Neural cell (in vitro differentiated cells): Measurements from ENCODE around the gene EGFL8. TPM values are rescaled to one million over a fixed set of nuclear protein-coding genes. Genes with fewer than 3 reads are reported as not detected.

ENCODE experiments used
- H2AFZ ChIP-seq: fragments of 200-600, 300-800 bp; sonication (generic), shearing (Covaris generic); 2 replicates; pipeline ENCODE4 v1.6.0; 2014; ENCODE audit warnings: low read depth, mild to moderate bottlenecking, antibody characterized with exemption, low read length, moderate library complexity
- H3F3A ChIP-seq: fragments of 200-600 bp; shearing (Covaris generic); 2 replicates; pipeline ENCODE4 v1.6.1; 2016; ENCODE audit warnings: mild to moderate bottlenecking, moderate library complexity, mixed read lengths, antibody characterized with exemption, low read length; ENCODE audit not compliant: insufficient read depth, poor library complexity, severe bottlenecking
- H3K27ac ChIP-seq: fragments of 200-600, 300-800 bp; sonication (generic), shearing (Covaris generic); 2 replicates; pipeline ENCODE4 v1.5.1; 2014; ENCODE audit warnings: mild to moderate bottlenecking, low read length, moderate library complexity
- H3K27me3 ChIP-seq: fragments of 300-800, 200-600 bp; sonication (generic), shearing (Covaris generic); 2 replicates; pipeline ENCODE4 v1.6.0; 2014; ENCODE audit warnings: mild to moderate bottlenecking, low read depth, low read length, moderate library complexity; ENCODE audit not compliant: insufficient read depth
- H3K36me3 ChIP-seq: fragments of 300-800, 200-600 bp; sonication (generic), shearing (Covaris generic); 2 replicates; pipeline ENCODE4 v1.5.1; 2014; ENCODE audit warnings: mild to moderate bottlenecking, antibody characterized with exemption, low read length, moderate library complexity; ENCODE audit not compliant: insufficient read depth
- H3K4me2 ChIP-seq: fragments of 300-800, 200-600 bp; sonication (generic), shearing (Covaris generic); 2 replicates; pipeline ENCODE4 v1.6.0; 2014; ENCODE audit warnings: mild to moderate bottlenecking, low read length
- H3K4me3 ChIP-seq: fragments of 300-800, 200-600 bp; sonication (generic), shearing (Covaris generic); 2 replicates; pipeline ENCODE4 v1.5.1; 2014; ENCODE audit warnings: mild to moderate bottlenecking, low read length, moderate library complexity
- H3K79me2 ChIP-seq: fragments of 200-600 bp; shearing (Covaris generic); replicated peaks from 2 replicates; pipeline ENCODE4 v1.6.0; 2014; ENCODE audit warnings: mild to moderate bottlenecking, low read length, moderate library complexity; ENCODE audit not compliant: insufficient read depth
- H3K9ac ChIP-seq: fragments of 300-800, 200-600 bp; sonication (generic), shearing (Covaris generic); 2 replicates; pipeline ENCODE4 v1.6.1; 2016; ENCODE audit warnings: mild to moderate bottlenecking, low read length, mixed read lengths
- H3K9me2 ChIP-seq: fragments of 200-600 bp; shearing (Covaris generic); 2 replicates; pipeline ENCODE4 v1.6.1; 2016; ENCODE audit warnings: mild to moderate bottlenecking, low read length, mixed read lengths; ENCODE audit not compliant: insufficient read depth
- H3K9me3 ChIP-seq: fragments of 200-600, 300-800 bp; sonication (generic), shearing (Covaris generic); 2 replicates; pipeline ENCODE4 v1.6.1; 2016; ENCODE audit warnings: mild to moderate bottlenecking, mixed run types, low read length, moderate library complexity, mixed read lengths
- H4K20me1 ChIP-seq: fragments of 200-600 bp; shearing (Covaris generic); 2 replicates; pipeline ENCODE4 v1.6.1; 2016; ENCODE audit warnings: mild to moderate bottlenecking, mixed run types; ENCODE audit not compliant: insufficient read depth
- EP300 ChIP-seq: fragments of 450-650 bp; conservative IDR thresholded peaks from 2 replicates; pipeline ENCODE4 v1.6.1; 2014; ENCODE audit warnings: antibody characterized with exemption, mild to moderate bottlenecking, moderate library complexity; ENCODE audit not compliant: poor library complexity, severe bottlenecking
- EZH2 ChIP-seq: fragments of 200-600, 300-800 bp; shearing (Covaris generic), sonication (generic); IDR thresholded peaks from 2 replicates; pipeline ENCODE4 v1.6.1; 2014; ENCODE audit warnings: antibody characterized with exemption, low read length, borderline replicate concordance, mild to moderate bottlenecking; ENCODE audit not compliant: insufficient read depth, poor library complexity, severe bottlenecking
- MXI1 ChIP-seq: fragments of 450-650 bp; conservative IDR thresholded peaks from 2 replicates; pipeline ENCODE4 v1.6.1; 2014; ENCODE audit warnings: antibody characterized with exemption, mild to moderate bottlenecking; ENCODE audit not compliant: poor library complexity, severe bottlenecking
- POLR2AphosphoS5 ChIP-seq: IDR thresholded peaks from 2 replicates; pipeline ENCODE4 v1.6.1; 2012
- RAD21 ChIP-seq: fragments of 450-650 bp; conservative IDR thresholded peaks from 2 replicates; pipeline ENCODE4 v1.6.1; 2014; ENCODE audit warnings: antibody characterized with exemption, mild to moderate bottlenecking, moderate library complexity
- SMC3 ChIP-seq: fragments of 450-650 bp; conservative IDR thresholded peaks from 2 replicates; pipeline ENCODE4 v1.6.1; 2014; ENCODE audit warnings: antibody characterized with exemption, mild to moderate bottlenecking, moderate library complexity; ENCODE audit not compliant: poor library complexity
- TAF1 ChIP-seq: IDR thresholded peaks from 2 replicates; pipeline ENCODE4 v1.6.1; 2012; ENCODE audit warnings: low read depth
- polyA plus RNA-seq: library from polyadenylated mRNA; depleted of rRNA; stranded (reverse); fragments of >200 nt; gene quantifications from 2 replicates; pipeline ENCODE4 v1.2.3, GENCODE V29; 2014
- TF ChIP-seq, protein P1 (sequence below): fragments of 450-650 bp; IDR thresholded peaks from 2 replicates; pipeline ENCODE4 v1.5.1; 2014; ENCODE audit warnings: antibody characterized with exemption, mild to moderate bottlenecking, moderate library complexity; ENCODE audit not compliant: poor library complexity, severe bottlenecking
- TF ChIP-seq, protein P2 (sequence below): IDR thresholded peaks from 2 replicates; pipeline ENCODE4 v1.6.1; 2012; ENCODE audit warnings: borderline replicate concordance

The EGFL8 gene
- polyA plus RNA-seq, 1 donor from 2014 or later: 22.4 TPM

DNA sequence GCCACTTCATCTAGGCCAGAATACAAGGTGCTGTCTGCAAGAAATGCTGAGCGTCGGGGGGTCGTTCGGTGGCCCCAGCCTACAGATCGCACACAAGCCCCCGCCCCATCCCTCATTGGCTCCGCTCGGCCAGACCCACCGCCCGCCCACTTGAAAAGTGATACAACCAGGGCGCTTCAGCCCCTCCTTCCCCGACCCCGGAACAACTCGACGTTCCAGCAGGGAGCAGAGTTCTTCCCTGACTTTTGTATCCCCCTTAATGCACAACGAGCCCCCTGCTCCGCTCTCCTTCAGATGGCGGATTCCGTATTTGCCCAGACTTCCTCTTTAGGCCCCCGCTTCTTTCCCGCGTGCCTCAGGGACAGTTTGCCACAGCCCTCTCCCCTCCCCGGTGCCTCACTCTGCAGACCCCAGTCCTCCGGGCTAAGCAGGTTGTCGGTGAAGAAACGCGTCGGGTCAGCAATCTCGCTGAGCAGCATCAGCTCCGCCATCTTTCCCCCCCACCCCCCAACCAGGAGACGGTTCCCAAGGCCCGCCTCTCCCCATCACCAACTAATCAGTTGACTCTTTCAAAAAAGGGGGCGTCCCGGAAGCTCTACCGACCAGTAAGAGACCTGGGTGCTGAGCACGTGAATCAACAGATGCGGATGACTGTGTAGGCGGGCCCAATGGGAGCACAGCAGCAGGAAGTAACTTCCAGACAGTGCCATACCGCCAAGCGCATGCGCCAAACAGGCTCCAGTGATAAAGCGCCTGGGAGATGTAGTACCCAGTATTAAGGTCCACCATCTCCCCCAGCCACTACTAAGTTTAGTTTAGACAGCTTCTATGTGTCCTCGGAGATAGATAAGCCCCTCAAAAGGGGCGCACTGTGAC lies 36.4 kb upstream of the EGFL8 start, which contains the start of gene ATF6B:
Gene ATF6B, minus strand, starts transcription at position 530 of the 876 bp plus-strand sequence. Its CDS starts 39 bp downstream, at position 491.
- peak within 1 kb of the TSS; percentile 94 for H3K4me2 ChIP-seq

DNA sequence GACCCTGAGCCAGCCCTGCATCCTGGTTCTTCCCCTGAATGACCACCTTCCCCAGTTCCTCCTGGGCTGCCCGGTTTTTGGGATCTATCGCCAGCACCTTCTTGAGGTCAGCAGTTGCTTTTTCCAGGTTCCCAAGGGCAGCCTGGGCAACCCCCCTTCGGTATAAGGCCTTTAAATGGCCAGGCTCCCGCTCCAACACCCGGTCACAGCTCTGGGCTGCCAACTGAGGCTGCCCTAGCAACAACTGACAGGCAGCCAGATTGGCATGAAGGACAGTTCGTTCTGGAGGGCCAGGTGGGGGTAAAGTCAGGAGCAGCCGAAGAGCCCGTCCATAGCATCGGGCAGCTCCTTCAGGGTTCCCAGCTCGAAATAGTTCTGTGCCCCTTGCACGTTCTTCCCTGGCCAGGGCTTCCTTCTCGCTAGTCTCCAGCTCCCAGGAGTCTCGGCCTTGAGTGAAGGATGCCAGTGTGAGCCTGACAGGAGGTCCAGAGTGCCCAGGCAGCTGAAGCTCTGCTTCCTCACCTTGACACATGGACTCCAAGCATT lies 35.6 kb upstream of the EGFL8 start:
- no peak overlapping the region for H2AFZ ChIP-seq
- no peaks in the 10 kb centered on the region for H3K9me2 ChIP-seq
- H3K79me2 ChIP-seq: peaks cover 25% of the 10 kb centered on the region
- no peaks in the 10 kb centered on the region for H4K20me1 ChIP-seq
- H3K4me3 ChIP-seq: peak overlapping the region; percentile 89
- TF ChIP-seq POLR2AphosphoS5 (no peak), EP300 (no peak), EZH2 (no peak), TAF1 (no peak)
- peak overlapping the region; percentile 94 for H3K4me2 ChIP-seq
- peak overlapping the region; percentile 76 for H3K27ac ChIP-seq
- H3K9ac ChIP-seq: peak overlapping the region; percentile 73
- H3K9me3 ChIP-seq: no peaks in the 10 kb centered on the region
- H3K36me3 ChIP-seq: no peaks in the 10 kb centered on the region
- no peaks in the 10 kb centered on the region for H3K27me3 ChIP-seq
- H3F3A ChIP-seq: no peaks in the 10 kb centered on the region

More for the DNA sequence above, 36.4 kb upstream of the EGFL8 start, which contains the start of gene ATF6B:
- TF ChIP-seq, protein P1, sequence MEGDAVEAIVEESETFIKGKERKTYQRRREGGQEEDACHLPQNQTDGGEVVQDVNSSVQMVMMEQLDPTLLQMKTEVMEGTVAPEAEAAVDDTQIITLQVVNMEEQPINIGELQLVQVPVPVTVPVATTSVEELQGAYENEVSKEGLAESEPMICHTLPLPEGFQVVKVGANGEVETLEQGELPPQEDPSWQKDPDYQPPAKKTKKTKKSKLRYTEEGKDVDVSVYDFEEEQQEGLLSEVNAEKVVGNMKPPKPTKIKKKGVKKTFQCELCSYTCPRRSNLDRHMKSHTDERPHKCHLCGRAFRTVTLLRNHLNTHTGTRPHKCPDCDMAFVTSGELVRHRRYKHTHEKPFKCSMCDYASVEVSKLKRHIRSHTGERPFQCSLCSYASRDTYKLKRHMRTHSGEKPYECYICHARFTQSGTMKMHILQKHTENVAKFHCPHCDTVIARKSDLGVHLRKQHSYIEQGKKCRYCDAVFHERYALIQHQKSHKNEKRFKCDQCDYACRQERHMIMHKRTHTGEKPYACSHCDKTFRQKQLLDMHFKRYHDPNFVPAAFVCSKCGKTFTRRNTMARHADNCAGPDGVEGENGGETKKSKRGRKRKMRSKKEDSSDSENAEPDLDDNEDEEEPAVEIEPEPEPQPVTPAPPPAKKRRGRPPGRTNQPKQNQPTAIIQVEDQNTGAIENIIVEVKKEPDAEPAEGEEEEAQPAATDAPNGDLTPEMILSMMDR: peak; percentile 42
- TF ChIP-seq POLR2AphosphoS5 (peak; percentile 95), RAD21 (peak; percentile 53), MXI1 (peak; percentile 78), EP300 (peak; percentile 44), EZH2 (no peak), TAF1 (peak; percentile 92), SMC3 (peak; percentile 57)
- TF ChIP-seq, protein P2, sequence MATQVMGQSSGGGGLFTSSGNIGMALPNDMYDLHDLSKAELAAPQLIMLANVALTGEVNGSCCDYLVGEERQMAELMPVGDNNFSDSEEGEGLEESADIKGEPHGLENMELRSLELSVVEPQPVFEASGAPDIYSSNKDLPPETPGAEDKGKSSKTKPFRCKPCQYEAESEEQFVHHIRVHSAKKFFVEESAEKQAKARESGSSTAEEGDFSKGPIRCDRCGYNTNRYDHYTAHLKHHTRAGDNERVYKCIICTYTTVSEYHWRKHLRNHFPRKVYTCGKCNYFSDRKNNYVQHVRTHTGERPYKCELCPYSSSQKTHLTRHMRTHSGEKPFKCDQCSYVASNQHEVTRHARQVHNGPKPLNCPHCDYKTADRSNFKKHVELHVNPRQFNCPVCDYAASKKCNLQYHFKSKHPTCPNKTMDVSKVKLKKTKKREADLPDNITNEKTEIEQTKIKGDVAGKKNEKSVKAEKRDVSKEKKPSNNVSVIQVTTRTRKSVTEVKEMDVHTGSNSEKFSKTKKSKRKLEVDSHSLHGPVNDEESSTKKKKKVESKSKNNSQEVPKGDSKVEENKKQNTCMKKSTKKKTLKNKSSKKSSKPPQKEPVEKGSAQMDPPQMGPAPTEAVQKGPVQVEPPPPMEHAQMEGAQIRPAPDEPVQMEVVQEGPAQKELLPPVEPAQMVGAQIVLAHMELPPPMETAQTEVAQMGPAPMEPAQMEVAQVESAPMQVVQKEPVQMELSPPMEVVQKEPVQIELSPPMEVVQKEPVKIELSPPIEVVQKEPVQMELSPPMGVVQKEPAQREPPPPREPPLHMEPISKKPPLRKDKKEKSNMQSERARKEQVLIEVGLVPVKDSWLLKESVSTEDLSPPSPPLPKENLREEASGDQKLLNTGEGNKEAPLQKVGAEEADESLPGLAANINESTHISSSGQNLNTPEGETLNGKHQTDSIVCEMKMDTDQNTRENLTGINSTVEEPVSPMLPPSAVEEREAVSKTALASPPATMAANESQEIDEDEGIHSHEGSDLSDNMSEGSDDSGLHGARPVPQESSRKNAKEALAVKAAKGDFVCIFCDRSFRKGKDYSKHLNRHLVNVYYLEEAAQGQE: peak; percentile 84
- no peaks in the 10 kb centered on the region for H3K9me2 ChIP-seq
- peak within 1 kb of the TSS; percentile 98 for H3K27ac ChIP-seq
- H3K27me3 ChIP-seq: no peaks in the 10 kb centered on the region
- no peaks in the 10 kb centered on the region for H3F3A ChIP-seq
- H3K4me3 ChIP-seq: peak within 1 kb of the TSS; percentile 89
- H2AFZ ChIP-seq: peak within 1 kb of the TSS; percentile 73
- peaks cover 25% of the 10 kb centered on the region for H3K79me2 ChIP-seq
- no peaks in the 10 kb centered on the region for H3K9me3 ChIP-seq
- peak within 1 kb of the TSS; percentile 94 for H3K9ac ChIP-seq
- H3K36me3 ChIP-seq: no peaks in the 10 kb centered on the region
- H4K20me1 ChIP-seq: no peaks in the 10 kb centered on the region
